NCI-H748 (cell line): ENCODE measurements around the gene TP53TG5.
"Not testable (repeated sequence)": the region's sequence is repeated elsewhere in the genome, so short reads cannot be mapped to it uniquely, and the experiment has no call there.

ENCODE experiments used
- DNase-seq: peaks from one replicate; lab custom pipeline; 2025; ENCODE audit not compliant: unreplicated experiment; lab: John Stamatoyannopoulos, UW

The TP53TG5 gene

GRCh38 chr20:45366631-45367030 is 11.5 kb downstream of the TP53TG5 start:
- no peak for DNase-seq

- DNase-seq = no peak
Measured at GRCh38 chr20:45366192-45366591, 11.9 kb downstream of the TP53TG5 start.

GRCh38 chr20:45365444-45365970 is 12.6 kb downstream of the TP53TG5 start:
- DNase-seq = peak; percentile 6

GRCh38 chr20:45363611-45364492 is 14.3 kb downstream of the TP53TG5 start:
- DNase-seq = no peak

GRCh38 chr20:45362804-45363610 is 15.1 kb downstream of the TP53TG5 start, which contains the start of gene SYS1:
Gene SYS1 (plus strand): TSS chr20:45363156. CDS start chr20:45363532, 376 bp downstream.
- DNase-seq = peak; percentile 94

- no peak for DNase-seq
Measured at GRCh38 chr20:45361793-45362192, 16.3 kb downstream of the TP53TG5 start.

GRCh38 chr20:45359406-45360148 is 18.5 kb downstream of the TP53TG5 start:
- no peak for DNase-seq

- no peak for DNase-seq
Measured at GRCh38 chr20:45359069-45359405, 19.1 kb downstream of the TP53TG5 start.

- DNase-seq = no peak
Measured at GRCh38 chr20:45358282-45359068, 19.6 kb downstream of the TP53TG5 start.

- DNase-seq = no peak
Measured at GRCh38 chr20:45355209-45356084, 22.7 kb downstream of the TP53TG5 start.

- DNase-seq = no peak
Measured at GRCh38 chr20:45354423-45355208, 23.5 kb downstream of the TP53TG5 start.

- no peak for DNase-seq
Measured at GRCh38 chr20:45353746-45354145, 24.4 kb downstream of the TP53TG5 start.

- no peak for DNase-seq
Measured at GRCh38 chr20:45352729-45353128, 25.4 kb downstream of the TP53TG5 start.

GRCh38 chr20:45350795-45351194 is 27.3 kb downstream of the TP53TG5 start:
- not testable (repeated sequence) for DNase-seq

- DNase-seq = no peak
Measured at GRCh38 chr20:45350217-45350616, 27.9 kb downstream of the TP53TG5 start.

GRCh38 chr20:45347936-45348778 is 30.0 kb downstream of the TP53TG5 start, which contains the start of gene SDC4:
Gene SDC4 (minus strand): TSS chr20:45348424. CDS start chr20:45348384, 40 bp downstream.
- DNase-seq = peak; percentile 59

GRCh38 chr20:45347297-45347935 is 30.7 kb downstream of the TP53TG5 start:
- no peak for DNase-seq
